Endodermal cell (in vitro differentiated cells): ENCODE results near the gene MT1M. TPM values are rescaled to one million over a fixed set of nuclear protein-coding genes. Genes with fewer than 3 reads are reported as not detected.

Source experiments
- DNase-seq: peaks from one replicate; pipeline ENCODE4 v3.0.0-alpha.2; 2017
- H3K27ac ChIP-seq: 2 replicates; pipeline ENCODE4 v1.5.1; 2013; ENCODE audit warnings: mild to moderate bottlenecking, low read depth, low read length, moderate library complexity
- H3K27me3 ChIP-seq: 2 replicates; pipeline ENCODE4 v1.6.1; 2013; ENCODE audit warnings: mild to moderate bottlenecking, low read length, moderate library complexity; ENCODE audit not compliant: insufficient read depth, control insufficient read depth, poor library complexity, severe bottlenecking
- H3K36me3 ChIP-seq: 2 replicates; pipeline ENCODE4 v1.7.0; 2013; ENCODE audit warnings: mild to moderate bottlenecking, low read length, moderate library complexity; ENCODE audit not compliant: control insufficient read depth, insufficient read depth
- H3K4me1 ChIP-seq: one replicate; pipeline ENCODE4 v1.7.0; 2013; ENCODE audit warnings: low read length; ENCODE audit not compliant: control insufficient read depth, insufficient read depth
- H3K4me3 ChIP-seq: 2 replicates; pipeline ENCODE4 v1.5.1; 2013; ENCODE audit warnings: mild to moderate bottlenecking, low read length, moderate library complexity
- H3K9ac ChIP-seq: 2 replicates; pipeline ENCODE4 v1.6.1; 2013; ENCODE audit warnings: mild to moderate bottlenecking, low read length, moderate library complexity; ENCODE audit not compliant: poor library complexity, severe bottlenecking; ENCODE audit errors: extremely low read depth
- H3K9me3 ChIP-seq: 2 replicates; pipeline ENCODE4 v1.6.1; 2013; ENCODE audit warnings: mild to moderate bottlenecking, low read length, moderate library complexity; ENCODE audit not compliant: control insufficient read depth
- H3K27ac Mint-ChIP-seq: 2 replicates; pipeline ENCODE4 v1.8.0; 2020; ENCODE audit warnings: mixed read lengths
- H3K27me3 Mint-ChIP-seq: 2 replicates; pipeline ENCODE4 v1.8.0; 2021; ENCODE audit warnings: mild to moderate bottlenecking, mixed read lengths; ENCODE audit not compliant: insufficient read depth
- H3K36me3 Mint-ChIP-seq: 2 replicates; pipeline ENCODE4 v1.8.0; 2020; ENCODE audit warnings: low read depth, mixed read lengths
- H3K4me1 Mint-ChIP-seq: 2 replicates; pipeline ENCODE4 v1.8.0; 2020; ENCODE audit warnings: mixed read lengths
- H3K4me3 Mint-ChIP-seq: 2 replicates; pipeline ENCODE4 v1.8.0; 2020; ENCODE audit warnings: mild to moderate bottlenecking, moderate library complexity, mixed read lengths
- H3K9me3 Mint-ChIP-seq: 2 replicates; pipeline ENCODE4 v1.8.0; 2020; ENCODE audit warnings: mild to moderate bottlenecking, mixed read lengths
- WGBS, 2 experiments: methylation state at CpG; one replicate each; pipeline versions ENCODE4 v1.1.5 to v1.1.7; 2013; ENCODE audit warnings: missing lambda C conversion rate in 2 of 2, mixed read lengths in 1 of 2; ENCODE audit not compliant: insufficient coverage in 1 of 2, insufficient read length in 1 of 2; 5-methylcytosine and 5-hydroxymethylcytosine counted together
- total RNA-seq, 2 donors: library from RNA; stranded (reverse); fragmentation: NEBNext Ultra II Directional in 1 of 2; extraction: Animal tissue kit (Norgen Biotek cat#: 25700) in 1 of 2; gene quantifications; 2 replicates in 1 of 2; 3 replicates in 1 of 2; pipeline ENCODE4 v1.2.1, GENCODE V29; 2021
- TF ChIP-seq, protein P1 (sequence below): fragments of 200-600 bp; sonication (generic); conservative IDR thresholded peaks from 2 replicates; pipeline ENCODE4 v1.5.0; 2021; ENCODE audit warnings: antibody characterized with exemption, mild to moderate bottlenecking

The MT1M gene
- total RNA-seq, 2 donors from 2014 or later: not detected

DNA sequence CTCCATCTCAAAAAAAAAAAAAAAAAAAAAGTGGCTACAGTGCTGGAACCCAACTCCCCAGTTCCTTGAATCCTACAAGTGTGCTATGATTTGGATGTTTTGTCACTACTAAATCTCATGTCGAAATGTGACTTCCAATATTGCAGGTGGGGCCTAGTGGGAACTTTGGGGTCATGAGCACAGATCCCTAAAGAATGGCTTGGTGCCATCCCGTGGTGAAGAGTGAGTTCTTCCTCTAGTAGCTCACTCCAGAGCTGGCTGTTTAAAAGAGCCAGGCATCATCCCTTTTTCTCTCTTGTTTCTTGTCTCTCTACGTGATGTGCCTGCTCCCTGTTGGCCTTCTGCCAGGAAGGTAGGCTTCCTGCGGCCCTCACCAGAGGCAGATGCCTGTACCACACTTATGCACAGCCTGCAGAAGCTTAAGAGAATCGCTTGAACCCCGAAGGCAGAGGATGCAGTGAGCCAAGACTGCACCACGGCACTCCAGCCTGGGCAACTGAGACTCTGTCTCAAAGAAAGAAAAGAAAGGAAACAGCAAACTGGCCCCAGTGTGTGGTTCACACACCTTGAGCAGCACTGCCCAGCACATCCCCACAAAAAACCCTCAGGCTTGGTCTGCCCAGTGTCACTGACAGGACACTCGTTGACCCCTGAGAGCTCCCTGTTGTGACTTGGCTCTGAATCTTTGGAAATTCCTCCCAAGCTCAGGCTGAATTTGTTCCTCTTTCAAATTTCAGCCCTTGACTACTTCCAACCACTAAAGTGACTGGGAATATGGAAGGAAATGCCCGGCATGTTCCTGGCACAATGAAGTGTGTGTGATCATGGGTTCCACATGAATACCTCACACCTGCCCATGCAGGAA lies 3.7 kb upstream of the MT1M start:
- H3K4me3 Mint-ChIP-seq: no peak overlapping the region
- no peak overlapping the region for H3K27ac Mint-ChIP-seq
- H3K9me3 ChIP-seq: no peaks in the 10 kb centered on the region
- H3K36me3 ChIP-seq: no peaks in the 10 kb centered on the region
- H3K27ac ChIP-seq: no peak overlapping the region
- WGBS, 2 experiments: 78 to 79% methylated on average over 5 to 9 of the region's 9 CpGs
- no peaks in the 10 kb centered on the region for H3K36me3 Mint-ChIP-seq
- no peaks in the 10 kb centered on the region for H3K4me1 ChIP-seq
- peaks cover 93% of the 10 kb centered on the region for H3K27me3 ChIP-seq
- peaks cover 92% of the 10 kb centered on the region for H3K27me3 Mint-ChIP-seq
- no peak for DNase-seq
- H3K9me3 Mint-ChIP-seq: no peaks in the 10 kb centered on the region
- no peak overlapping the region for H3K9ac ChIP-seq
- H3K4me3 ChIP-seq: no peak overlapping the region
- TF ChIP-seq, protein P1, sequence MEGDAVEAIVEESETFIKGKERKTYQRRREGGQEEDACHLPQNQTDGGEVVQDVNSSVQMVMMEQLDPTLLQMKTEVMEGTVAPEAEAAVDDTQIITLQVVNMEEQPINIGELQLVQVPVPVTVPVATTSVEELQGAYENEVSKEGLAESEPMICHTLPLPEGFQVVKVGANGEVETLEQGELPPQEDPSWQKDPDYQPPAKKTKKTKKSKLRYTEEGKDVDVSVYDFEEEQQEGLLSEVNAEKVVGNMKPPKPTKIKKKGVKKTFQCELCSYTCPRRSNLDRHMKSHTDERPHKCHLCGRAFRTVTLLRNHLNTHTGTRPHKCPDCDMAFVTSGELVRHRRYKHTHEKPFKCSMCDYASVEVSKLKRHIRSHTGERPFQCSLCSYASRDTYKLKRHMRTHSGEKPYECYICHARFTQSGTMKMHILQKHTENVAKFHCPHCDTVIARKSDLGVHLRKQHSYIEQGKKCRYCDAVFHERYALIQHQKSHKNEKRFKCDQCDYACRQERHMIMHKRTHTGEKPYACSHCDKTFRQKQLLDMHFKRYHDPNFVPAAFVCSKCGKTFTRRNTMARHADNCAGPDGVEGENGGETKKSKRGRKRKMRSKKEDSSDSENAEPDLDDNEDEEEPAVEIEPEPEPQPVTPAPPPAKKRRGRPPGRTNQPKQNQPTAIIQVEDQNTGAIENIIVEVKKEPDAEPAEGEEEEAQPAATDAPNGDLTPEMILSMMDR: no peak
- peaks cover 16% of the 10 kb centered on the region for H3K4me1 Mint-ChIP-seq

DNA sequence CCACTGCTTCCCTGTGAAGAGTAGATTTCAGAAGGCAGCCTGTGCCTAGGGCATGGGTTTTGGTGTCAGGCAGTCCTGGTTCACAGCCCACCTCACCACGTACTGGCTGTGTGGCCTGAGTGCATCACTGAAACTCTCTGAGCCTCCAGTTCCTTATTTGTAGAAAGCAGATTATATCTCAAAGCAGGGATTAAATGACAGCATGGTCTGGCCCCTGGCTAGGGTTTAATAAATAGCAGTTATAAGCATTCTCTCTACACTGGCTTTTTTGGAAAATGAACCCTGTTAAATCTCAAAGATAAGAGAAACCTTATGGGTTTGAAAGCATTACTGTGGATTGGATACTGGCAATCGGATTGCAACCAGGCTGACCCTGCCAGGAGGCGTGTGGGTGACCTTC lies 2.9 kb upstream of the MT1M start:
- Histone ChIP-seq H3K36me3 (no peaks in the 10 kb centered on the region), H3K27ac (no peak overlapping the region), H3K9ac (no peak overlapping the region), H3K27me3 (peaks cover 96% of the 10 kb centered on the region), H3K9me3 (no peaks in the 10 kb centered on the region), H3K4me1 (no peaks in the 10 kb centered on the region), H3K4me3 (no peak overlapping the region)
- Mint-ChIP-seq H3K36me3 (no peaks in the 10 kb centered on the region), H3K27ac (no peak overlapping the region), H3K27me3 (peaks cover 94% of the 10 kb centered on the region), H3K4me1 (peaks cover 16% of the 10 kb centered on the region), H3K9me3 (no peaks in the 10 kb centered on the region), H3K4me3 (no peak overlapping the region)
- no peak for DNase-seq
- WGBS, 2 experiments: 75 to 91% methylated on average over 1 to 3 of the region's 3 CpGs
- TF ChIP-seq, protein P1: no peak

DNA sequence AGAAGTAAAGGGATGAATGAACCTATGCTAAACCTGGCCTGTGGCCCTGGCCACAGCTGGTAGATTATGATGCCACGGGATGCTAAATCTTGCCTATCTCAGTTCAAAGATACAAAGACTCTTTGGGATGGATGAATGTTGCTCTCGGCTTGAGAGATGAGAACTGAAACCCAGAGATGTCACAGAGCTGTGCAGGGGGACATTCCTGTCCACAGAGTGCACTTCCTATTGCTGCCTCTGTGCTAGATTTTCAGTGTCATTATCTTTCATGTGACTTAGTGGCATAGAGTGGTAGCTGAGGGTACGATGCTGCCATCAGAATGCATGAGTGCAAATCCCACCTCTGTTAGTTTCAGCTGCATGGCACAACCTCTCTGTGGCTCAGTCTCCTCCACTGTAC lies 2.3 kb upstream of the MT1M start:
- no peak for DNase-seq
- Histone ChIP-seq H3K36me3 (no peaks in the 10 kb centered on the region), H3K9me3 (no peaks in the 10 kb centered on the region), H3K4me3 (no peak overlapping the region), H3K4me1 (no peaks in the 10 kb centered on the region), H3K9ac (no peak overlapping the region), H3K27ac (no peak overlapping the region), H3K27me3 (peaks cover 96% of the 10 kb centered on the region)
- peaks cover 94% of the 10 kb centered on the region for H3K27me3 Mint-ChIP-seq
- 88 to 93% methylated on average over 3 of the region's 3 CpGs for WGBS, 2 experiments
- no peak overlapping the region for H3K27ac Mint-ChIP-seq
- TF ChIP-seq, protein P1: no peak
- H3K36me3 Mint-ChIP-seq: no peaks in the 10 kb centered on the region
- H3K9me3 Mint-ChIP-seq: no peaks in the 10 kb centered on the region
- H3K4me1 Mint-ChIP-seq: peaks cover 17% of the 10 kb centered on the region
- H3K4me3 Mint-ChIP-seq: no peak overlapping the region
